Coronary artery (tissue), 2 donors: ENCODE measurements around the gene MGA.

Source experiments
- DNase-seq: peaks from one replicate; pipeline ENCODE4 v3.0.0-alpha.2; 2017; ENCODE audit warnings: low spot score
- H3K27ac ChIP-seq, 2 donors: fragments of 200-600 bp; sonication (generic); one replicate each; pipeline ENCODE4 v1.5.1; 2016 to 2019
- H3K4me3 ChIP-seq: fragments of 200-600 bp; sonication (generic); 2 replicates; pipeline ENCODE4 v1.5.1; 2016; ENCODE audit warnings: mild to moderate bottlenecking, moderate library complexity
- TF ChIP-seq, protein P1 (sequence below): fragments of 200-600 bp; sonication (generic); IDR thresholded peaks from one replicate; pipeline ENCODE4 v1.5.1; 2019; ENCODE audit warnings: antibody characterized with exemption

The MGA gene

DNA sequence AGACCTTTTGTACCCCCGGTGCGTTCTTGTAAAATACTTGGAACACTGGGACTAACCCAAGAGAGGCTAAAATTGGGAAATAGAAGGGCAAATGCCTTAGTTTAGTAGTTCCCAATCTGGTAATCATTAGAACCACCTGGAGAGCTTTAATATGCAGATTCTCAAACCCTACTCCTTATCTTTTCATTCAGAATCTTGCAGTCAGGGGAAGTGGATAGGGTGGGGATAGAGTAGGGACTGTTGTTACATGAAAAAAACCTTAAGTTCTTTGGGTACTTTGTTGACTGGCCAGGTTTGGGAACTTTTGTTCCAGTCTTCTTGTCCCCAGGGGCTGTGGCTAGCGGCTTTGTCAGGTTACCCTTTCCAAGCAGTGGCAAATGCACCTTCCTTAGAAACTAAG lies 130.0 kb downstream of the MGA start:
- Histone ChIP-seq H3K27ac (no peak overlapping the region), H3K4me3 (no peak overlapping the region)
- DNase-seq, result no peak
- TF ChIP-seq, protein P1, sequence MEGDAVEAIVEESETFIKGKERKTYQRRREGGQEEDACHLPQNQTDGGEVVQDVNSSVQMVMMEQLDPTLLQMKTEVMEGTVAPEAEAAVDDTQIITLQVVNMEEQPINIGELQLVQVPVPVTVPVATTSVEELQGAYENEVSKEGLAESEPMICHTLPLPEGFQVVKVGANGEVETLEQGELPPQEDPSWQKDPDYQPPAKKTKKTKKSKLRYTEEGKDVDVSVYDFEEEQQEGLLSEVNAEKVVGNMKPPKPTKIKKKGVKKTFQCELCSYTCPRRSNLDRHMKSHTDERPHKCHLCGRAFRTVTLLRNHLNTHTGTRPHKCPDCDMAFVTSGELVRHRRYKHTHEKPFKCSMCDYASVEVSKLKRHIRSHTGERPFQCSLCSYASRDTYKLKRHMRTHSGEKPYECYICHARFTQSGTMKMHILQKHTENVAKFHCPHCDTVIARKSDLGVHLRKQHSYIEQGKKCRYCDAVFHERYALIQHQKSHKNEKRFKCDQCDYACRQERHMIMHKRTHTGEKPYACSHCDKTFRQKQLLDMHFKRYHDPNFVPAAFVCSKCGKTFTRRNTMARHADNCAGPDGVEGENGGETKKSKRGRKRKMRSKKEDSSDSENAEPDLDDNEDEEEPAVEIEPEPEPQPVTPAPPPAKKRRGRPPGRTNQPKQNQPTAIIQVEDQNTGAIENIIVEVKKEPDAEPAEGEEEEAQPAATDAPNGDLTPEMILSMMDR, result no peak

DNA sequence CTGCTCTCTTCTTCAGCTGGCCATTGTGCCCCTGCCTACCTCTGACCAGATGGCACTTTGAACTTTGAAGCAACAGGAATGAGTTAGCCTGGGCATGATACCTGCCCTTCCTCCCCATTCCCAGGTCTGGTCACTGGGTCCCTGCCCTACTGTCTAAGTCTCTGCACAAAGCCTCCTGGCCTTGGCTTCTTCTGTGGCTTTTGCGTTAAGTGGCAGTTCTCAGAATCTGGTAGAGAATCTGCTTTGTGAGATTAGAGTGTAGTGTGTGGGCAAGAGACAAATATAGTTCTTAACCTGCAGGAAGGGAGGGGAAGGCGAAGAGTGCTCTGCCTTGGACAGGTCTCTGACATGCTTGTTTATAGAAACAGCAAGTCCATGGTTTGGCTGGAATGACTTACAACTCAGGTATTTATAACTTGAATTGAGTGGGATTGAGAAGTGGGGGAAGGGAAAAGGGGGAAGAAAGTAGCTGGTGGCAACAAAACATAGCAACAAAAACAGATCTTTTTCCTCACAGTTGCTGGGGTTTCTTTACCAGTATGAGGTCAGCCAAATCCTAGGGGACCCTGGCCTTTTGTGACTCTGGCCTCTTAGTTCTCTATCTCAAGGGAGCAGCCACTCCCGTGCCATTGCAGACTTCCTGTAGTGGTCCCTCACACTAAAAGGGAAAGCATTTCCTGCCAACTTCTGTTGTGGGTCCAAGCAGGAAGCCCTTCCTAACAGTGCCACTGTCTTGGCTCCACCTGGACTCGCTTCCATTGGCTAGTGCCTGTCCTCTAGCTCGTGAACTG lies 130.7 kb downstream of the MGA start:
- peak overlapping the region in 1 of 2 donors; percentile 55 for H3K27ac ChIP-seq
- TF ChIP-seq, protein P1, result no peak
- no peak overlapping the region for H3K4me3 ChIP-seq
- DNase-seq, result no peak

DNA sequence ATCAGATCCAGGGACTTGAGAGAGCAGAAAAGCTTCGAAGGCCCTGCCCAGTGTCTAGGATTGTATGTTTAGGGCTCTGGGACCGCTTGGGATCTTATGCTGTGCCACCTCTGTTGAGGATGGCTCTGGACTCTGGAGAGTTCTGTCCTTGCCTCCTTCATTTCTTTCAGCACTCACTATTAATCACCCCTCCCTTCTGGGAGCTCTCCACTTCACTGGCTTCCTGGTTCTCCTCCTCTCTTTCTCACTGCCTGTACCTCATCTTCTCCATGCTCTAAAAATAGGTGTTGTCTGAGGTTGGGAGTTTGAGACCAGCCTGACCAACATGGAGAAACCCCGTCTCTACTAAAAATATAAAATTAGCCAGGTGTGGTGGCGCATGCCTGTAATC lies 131.3 kb downstream of the MGA start:
- TF ChIP-seq, protein P1, result no peak
- peak overlapping the region in 1 of 2 donors; percentile 55 for H3K27ac ChIP-seq
- no peak overlapping the region for H3K4me3 ChIP-seq
- DNase-seq, result no peak

DNA sequence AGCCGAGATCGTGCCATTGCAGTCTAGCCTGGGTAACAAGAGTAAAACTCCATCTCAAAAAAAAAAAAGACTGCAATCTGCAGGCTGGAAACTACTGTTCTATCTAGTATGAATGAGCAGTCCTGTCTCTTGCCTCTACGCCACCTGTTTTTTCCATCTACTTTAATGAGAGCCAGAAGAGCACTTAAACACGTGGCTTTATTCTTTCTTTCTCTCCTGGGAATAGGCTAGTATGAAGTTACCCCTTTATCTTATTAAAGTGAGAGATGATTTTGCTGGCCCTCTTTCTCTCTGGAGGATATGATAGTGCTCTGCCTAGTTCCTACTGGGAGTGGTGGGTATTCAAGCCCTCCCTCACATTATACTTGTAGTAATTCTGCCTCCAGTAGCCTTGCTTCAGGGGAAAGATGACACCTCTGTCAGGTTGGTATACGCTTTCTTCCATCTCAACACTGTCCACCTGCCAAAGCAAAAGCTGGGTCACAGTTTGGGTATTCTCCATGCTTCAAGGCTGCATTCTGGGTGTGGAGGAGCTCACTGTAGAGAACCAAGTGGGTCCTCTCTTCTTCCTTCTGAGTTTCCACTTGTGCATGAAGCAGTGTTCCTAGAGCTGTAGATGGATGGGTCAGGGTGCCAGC lies 131.9 kb downstream of the MGA start:
- Histone ChIP-seq H3K4me3 (no peak overlapping the region), H3K27ac (no peak overlapping the region)
- TF ChIP-seq, protein P1, result no peak
- no peak for DNase-seq

DNA sequence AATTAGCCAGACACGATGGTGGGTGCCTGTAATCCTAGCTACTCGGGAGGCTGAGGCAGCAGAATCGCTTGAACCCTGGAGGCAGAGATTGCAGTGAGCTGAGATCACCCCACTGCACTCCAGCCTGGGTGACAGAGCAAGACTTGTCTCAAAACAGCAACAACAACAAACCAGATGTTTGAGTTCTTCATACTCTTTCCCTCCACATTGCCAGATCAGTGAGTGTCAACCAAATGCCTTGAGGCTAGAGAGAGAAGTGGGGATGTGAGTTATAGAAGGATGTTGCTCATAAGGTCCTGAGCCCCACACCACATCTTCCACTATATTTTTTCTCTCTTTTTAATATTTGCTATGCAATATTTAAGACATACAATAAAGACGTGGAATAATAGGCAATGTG lies 133.9 kb downstream of the MGA start:
- TF ChIP-seq, protein P1, result no peak
- DNase-seq, result no peak
- Histone ChIP-seq H3K4me3 (no peak overlapping the region), H3K27ac (no peak overlapping the region)

DNA sequence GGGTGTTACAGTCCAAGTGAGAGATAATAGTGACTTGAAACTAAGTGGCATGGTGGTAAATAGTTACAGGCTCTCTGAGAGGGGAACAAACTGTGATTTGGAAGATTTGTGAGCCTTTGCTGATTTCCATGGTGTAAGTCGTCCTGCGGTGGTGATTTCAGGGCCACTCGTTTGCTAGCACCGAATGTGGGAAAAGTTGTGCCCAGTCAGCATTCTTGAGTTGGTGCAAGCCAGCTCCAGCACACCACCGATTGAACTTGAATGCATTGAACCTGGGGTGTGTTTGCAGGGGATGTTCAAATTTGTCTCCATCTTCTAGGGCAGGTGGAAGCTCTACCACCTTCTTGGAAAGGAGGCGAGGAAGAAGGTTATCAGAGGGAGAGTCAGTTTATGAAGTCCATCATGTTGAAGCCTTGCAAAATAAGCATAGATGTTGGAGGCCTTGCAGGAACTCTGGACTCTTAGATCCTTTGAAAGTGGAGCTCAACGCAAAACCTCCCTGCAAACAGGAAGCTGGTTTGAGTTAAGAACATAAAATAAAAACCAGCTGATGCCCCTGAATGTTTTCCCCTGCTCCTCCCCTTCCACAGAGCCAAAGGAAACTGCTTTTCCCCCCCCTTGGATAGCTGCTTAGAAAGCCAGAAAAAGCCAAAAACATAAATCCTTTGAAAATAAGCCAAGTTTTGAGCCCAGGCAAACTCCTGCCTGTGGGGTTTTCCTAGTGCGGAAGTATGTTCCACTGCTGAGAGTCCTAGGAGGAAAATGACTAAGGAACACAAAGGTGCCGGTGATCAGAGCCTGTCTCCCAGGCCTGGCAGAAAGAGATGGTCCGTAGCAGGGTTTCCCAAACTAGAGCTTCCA lies 136.0 kb downstream of the MGA start:
- TF ChIP-seq, protein P1, result no peak
- no peak overlapping the region for H3K4me3 ChIP-seq
- peak overlapping the region; percentile 0 to 27 for H3K27ac ChIP-seq
- no peak for DNase-seq
